ENCODE results near the gene CHD3.

- TF ChIP-seq POLR2A (IDR thresholded peaks at IDR 0.05; ENCODE audit: low read depth, low read length), result no peak
- TF ChIP-seq POLR2AphosphoS5 (IDR thresholded peaks at IDR 0.05; ENCODE audit: low read depth, low read length), result no peak
- TF ChIP-seq TAF1 (IDR thresholded peaks at IDR 0.05; ENCODE audit: borderline replicate concordance, low read depth, low read length), result no peak
These were observed 33.0 kb upstream of the CHD3 start for GRCh38 chr17:7855660-7856010.

Data from GM12892 (cell line).